NCI-H82 treated with DMSO at 0.1 percent for 48 hours (cell line): ENCODE data around the gene ZFHX2.

ENCODE experiments used
- DNase-seq: peaks from one replicate; lab custom pipeline; 2025; ENCODE audit not compliant: unreplicated experiment; lab: John Stamatoyannopoulos, UW

Gene ZFHX2

GRCh38 chr14:23523229-23524016 lies 28.1 kb downstream of the ZFHX2 start:
- DNase-seq, result no peak

DNA sequence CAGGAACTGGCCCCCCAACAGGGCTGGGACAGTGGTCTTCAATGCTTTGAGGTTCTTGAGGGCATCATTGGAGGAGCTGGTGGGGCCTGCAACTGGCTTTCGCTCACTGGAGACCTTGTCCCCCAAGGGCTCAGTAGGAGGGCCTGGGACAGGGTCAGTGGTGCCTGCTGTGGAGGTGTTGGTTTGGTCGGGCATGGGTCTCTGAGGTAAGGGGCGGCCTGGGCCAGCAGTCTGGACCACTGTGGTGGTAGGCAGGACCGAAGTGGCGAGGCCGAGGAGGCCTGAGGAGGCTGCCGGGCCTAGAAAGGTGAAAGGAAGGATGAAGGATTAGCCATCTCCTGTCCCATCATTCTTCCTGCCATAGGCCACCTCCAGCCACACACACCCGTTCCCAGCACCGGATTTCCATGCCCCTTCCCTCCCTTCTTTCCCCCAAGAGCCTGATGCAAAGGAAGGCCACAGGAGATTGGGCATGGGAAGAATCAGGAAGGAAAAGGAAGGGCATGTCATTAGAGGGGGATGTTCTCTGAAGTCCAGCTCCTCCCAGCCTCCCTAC lies 28.8 kb downstream of the ZFHX2 start:
- DNase-seq, result no peak

DNA sequence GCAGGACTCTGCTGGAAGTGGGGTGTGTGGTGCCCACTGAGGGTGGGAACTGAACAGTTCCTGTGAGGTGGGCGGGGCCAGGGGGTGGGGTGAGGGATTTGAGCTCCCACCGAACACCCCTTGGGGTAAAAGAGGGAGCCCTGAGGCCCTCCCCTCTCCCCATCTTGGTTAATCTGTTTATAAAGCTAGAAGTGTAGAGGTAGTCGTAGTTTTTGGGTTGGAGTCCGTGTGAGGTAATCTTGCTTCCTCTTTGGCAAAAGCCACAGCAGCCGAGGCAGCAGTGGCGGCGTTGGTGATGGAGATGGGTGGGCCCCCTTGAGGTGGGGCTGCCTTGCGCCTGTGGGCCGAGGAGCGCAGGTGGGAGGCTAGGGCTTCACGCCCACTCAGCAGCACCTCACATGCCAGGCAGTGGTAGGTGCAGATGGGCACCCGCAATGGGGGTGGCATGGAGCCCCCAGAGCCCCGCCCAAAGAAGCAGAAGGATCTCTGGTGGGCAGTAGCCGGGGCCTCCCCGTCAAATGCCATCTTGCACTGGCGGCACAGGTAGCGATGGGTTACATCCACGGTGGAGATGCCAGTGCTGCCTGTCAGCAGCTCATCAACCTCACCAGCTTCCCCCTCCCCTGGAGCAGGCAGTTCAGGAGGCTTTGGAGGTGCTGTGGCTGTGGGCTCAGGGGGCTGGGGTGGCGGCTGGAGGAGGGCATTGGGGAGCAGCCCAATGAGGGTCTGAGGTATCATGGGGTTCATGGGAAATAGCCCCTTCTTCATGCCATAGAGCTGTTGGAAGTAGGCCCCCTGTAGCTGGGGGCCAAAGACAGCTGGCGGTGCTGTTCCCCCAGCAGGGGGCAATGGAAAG lies 29.6 kb downstream of the ZFHX2 start:
- DNase-seq, result no peak

DNA sequence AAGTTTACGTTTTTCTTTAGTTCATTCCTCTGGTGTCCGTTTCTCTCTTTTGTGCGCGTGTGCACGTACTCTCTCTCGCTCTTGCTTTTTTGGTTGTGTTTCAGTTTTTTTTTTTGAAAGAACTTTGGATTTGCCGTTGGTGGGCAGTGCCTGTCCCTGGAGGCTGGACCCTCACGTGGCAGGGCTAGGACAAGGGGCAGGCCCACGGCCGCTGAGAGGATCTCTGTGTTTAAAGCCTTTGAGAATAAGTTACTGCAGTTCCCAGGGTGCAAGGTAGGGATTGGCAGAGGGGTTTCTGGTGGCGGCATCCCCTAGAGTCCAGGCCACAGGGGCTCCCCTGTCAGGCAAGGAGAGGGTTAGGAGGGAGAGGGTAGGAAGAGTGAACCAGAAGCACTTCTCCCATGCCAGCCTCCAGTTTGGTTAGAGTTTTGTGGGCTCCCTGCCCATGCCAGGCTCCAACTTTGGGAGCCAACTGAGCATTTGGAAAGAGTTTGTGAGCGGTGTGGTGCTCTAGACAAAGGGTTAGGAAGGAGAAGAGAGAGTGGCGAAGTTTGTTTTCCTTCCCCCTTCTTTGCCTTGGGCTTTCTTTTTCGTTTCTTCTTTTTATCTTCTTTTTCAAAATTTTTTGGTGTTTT lies 30.5 kb downstream of the ZFHX2 start:
- DNase-seq, result no peak

GRCh38 chr14:23518709-23519108 lies 32.9 kb downstream of the ZFHX2 start:
- no peak for DNase-seq

DNA sequence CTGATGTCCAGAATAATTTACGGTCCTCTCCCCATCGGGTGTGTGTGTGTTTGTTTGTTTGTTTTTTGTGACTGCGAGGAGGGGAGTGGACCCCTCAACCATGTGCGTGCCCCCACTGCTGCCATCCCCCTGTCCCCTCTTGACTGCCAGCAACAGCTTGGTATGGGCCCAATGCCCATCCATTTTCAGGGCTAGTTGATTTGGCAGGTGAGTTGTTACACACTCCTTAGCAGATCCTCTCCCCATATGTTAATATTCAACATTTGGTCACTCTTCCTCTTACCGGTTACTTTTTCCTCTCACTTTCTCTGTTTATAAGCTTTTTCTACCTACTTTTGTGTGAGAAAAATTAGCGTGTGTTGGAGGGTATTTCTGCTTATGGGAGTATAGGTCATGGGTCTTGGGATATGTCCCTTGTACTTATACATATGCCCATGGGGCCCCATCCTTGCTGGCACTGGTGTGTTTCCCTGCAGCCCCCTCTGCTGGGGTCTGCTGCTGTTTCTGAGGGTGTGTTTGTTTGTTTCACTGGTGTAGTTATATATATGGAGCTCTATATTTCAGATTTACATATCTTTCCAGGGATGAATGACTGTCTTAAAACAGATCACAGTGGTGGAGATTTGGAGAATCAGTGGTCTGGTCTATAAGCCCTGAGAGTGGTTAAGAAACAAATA lies 33.8 kb downstream of the ZFHX2 start:
- no peak for DNase-seq

DNA sequence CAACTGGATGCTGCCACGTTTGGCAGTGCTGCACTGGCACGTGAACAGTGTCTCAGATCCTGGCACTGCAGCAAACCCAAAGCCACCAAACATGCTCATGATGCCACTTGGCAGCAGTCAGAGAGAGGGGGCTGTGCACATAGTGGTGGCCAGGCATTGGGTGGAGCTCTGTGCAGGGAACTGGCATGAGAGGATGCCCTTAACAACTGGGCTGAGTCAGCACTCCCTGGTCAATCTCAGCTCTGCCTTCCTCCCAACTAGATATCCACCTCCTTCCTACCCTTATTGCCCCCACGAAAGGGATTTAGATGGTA lies 37.0 kb downstream of the ZFHX2 start:
- DNase-seq, result no peak

GRCh38 chr14:23513818-23514643 lies 37.5 kb downstream of the ZFHX2 start:
- no peak for DNase-seq

GRCh38 chr14:23513005-23513817 lies 38.4 kb downstream of the ZFHX2 start:
- no peak for DNase-seq

- DNase-seq, result no peak
Measured at GRCh38 chr14:23512156-23512555, 39.4 kb downstream of the ZFHX2 start.

DNA sequence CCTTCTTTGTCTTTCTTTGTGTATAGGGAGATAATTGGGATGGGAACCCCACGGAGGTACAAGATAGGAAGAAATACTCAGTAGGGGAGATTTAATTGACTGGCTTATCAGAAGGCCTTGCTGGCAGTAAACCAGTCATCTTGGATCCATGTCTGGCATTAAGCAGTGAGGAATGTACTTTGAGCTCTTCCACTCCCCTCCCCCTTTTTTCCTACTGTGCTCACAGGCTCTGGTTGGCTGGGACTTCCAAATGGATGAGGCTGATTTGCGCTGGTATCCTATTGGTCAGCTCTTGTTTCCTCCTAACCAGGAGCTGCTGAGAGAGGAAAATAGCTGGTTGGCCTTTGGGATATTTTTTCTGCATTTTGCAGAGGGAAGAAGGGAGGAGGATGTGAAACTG lies 57.3 kb downstream of the ZFHX2 start:
- DNase-seq, result no peak

- no peak for DNase-seq
Measured at GRCh38 chr14:23492618-23493272, 58.8 kb downstream of the ZFHX2 start.

DNA sequence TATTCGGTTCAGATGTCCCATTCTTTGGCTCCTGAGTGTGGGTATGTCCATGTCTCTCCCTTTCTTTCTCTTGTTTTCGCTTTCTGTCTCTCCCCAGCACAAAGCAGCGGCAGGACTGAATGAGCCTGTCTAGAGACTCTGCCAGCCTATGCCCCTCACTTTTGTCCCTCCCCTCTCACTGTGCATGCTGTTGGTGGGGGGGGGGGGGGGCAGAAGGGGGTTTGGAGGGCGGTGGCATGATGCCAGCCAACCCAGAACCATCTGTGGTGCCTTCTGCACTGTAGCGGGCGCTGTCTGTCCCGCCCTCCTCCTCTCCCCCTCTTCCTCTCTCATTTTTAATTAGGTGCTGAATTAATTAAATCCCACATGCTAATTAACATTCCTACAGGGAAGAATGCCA lies 64.3 kb downstream of the ZFHX2 start:
- DNase-seq, result no peak

DNA sequence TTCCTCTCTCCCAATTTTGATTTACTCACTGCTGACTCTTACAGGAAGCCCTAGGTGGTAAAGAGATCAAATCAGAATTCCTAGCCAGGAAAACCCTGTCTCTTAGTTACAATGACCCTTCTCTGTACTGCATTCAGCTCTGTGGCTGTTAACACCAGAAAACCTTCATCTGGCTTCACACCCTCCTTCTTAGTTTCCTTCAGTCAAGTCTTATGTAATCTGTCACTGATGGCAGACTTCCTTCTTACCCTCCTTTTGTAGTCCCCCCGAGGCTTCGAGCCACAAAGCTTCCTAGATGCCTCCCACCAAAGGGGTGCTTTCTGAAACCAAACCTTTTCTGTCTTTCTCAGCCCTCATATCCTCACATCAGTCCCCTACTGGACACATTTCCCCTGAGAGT lies 65.5 kb downstream of the ZFHX2 start:
- no peak for DNase-seq

DNA sequence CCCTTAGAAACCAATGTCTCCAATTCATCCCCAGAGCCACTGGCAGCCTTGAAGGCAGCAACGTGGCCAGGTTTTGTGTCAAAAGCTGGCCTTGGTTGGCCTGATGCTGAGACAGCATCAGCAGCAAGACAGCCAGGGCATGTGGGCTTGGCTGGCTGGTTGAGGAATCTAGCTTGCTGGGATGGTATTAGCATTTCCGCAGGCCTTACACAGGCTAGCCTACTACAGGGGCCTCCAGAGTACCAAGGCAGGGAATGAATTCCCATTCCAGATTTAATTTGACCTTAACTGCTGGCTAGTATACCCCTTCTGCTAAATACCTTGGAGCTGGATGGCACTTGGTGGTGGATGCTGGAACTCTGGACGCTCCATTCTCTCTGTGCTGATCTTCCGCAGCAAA lies 66.2 kb downstream of the ZFHX2 start:
- no peak for DNase-seq

GRCh38 chr14:23483236-23483854 lies 68.2 kb downstream of the ZFHX2 start:
- peak; percentile 21 for DNase-seq

DNA sequence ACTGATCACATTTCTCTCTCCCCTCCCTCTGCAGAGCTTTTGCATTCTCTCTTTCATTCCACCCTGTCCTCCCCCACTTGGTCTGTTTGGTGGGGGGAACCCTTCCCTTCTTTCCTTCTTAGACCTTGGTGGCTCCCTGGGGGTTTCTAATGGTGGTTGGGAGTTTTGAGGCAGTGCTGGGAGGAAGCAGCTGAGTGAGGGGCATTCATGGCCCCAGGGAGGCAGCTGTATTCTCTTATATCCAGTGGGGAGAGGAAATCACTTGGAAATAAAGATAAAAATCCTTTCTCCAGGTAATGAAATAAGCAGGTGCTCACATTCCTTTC lies 68.8 kb downstream of the ZFHX2 start:
- no peak for DNase-seq

DNA sequence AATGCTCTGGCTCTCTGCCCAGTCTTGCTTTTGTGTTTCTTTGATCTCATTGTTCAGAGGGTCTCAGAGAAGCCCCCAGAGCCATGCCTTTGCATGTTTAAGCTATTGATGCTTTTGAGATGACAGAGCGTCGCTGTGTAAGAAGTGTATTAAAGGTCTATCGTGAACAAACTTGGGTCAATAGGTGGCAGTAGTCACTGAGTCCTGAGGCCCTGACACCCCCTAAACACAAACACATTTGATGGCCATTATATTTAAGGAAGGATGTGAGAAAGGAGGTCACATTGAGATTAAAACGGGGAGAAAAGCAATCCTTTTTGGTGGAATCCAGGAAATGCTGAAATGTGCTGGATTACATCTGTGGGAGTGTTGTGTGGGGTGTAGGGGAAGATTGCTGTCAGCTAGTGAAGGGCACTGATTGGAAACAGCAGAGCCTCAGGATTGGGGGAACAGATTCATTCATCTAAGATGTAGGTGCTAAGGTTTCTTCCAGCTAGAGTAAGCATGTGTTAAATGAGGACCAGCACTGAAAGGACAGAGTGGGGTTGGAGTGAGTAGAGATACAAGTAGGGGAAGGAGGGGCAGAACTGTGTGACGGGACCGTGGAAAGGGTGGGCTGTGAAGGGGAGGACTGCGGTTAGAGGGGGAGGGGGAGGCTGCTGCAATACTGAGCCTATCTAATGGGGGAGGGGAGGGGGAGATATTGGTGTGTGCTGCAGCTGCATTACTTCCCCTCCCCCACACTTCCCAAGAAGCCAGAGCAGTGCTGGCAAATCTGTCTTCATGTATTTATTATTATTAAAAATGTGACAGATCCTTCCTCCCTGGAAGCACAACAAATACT lies 69.4 kb downstream of the ZFHX2 start:
- DNase-seq, result no peak
